Right cardiac atrium (tissue), 5 donors: ENCODE data around the gene ZCWPW2. TPM values are rescaled to one million over a fixed set of nuclear protein-coding genes. Genes with fewer than 3 reads are reported as not detected.

Experiments used
- ATAC-seq, 2 donors: fragments of 200-7000 bp; cut with Tn5 transposase; one replicate each; pipeline versions ENCODE4 v1.8.0 to v1.9.1; 2020; ENCODE audit warnings: moderate library complexity in 2 of 2, mild to moderate bottlenecking in 1 of 2
- DNase-seq, 3 donors: peaks; one replicate each; pipeline ENCODE4 v3.0.0-alpha.2; 2020
- H3K27ac ChIP-seq: one replicate; pipeline ENCODE4 v1.5.1; 2013; ENCODE audit warnings: mild to moderate bottlenecking, low read length, control low read depth, moderate library complexity
- H3K27me3 ChIP-seq: one replicate; pipeline ENCODE4 v1.6.1; 2013; ENCODE audit not compliant: control insufficient read depth, insufficient read depth
- H3K4me1 ChIP-seq: one replicate; pipeline ENCODE4 v1.6.1; 2013; ENCODE audit warnings: low read length; ENCODE audit not compliant: control insufficient read depth, insufficient read depth
- H3K4me3 ChIP-seq: one replicate; pipeline ENCODE4 v1.5.1; 2013; ENCODE audit warnings: low read length, control low read depth
- H3K9me3 ChIP-seq: one replicate; pipeline ENCODE4 v1.6.1; 2013; ENCODE audit warnings: low read length; ENCODE audit not compliant: control insufficient read depth
- WGBS: extraction: QIAGEN DNeasy Blood & Tissue Kit; methylation state at CpG from one replicate; pipeline ENCODE4 v1.1.7; 2013; 5-methylcytosine and 5-hydroxymethylcytosine counted together
- intact Hi-C, 4 donors: fragments of 100-400 bp; cut with DNase I; formaldehyde crosslinking; loops; one replicate each; pipeline versions ENCODE4 v1.11.0 to v1.14.0; 2022 to 2023
- polyA plus RNA-seq: library from polyadenylated mRNA; stranded (reverse); fragments of 200-250 nt; gene quantifications from one replicate; pipeline ENCODE4 v1.2.3, GENCODE V29; 2013
- total RNA-seq, 4 donors: library from RNA; stranded (reverse); fragmentation: NEBNext Ultra II Directional; extraction: Animal tissue kit (Norgen Biotek cat#: 25700); gene quantifications; one replicate each; pipeline ENCODE4 v1.2.1, GENCODE V29; 2021
- donor health status: healthy with polysubstance abuse.
- donor health status: DM: no; HTN: yes; CAD: no.
- donor health status: DM: no; HTN: no; CAD: no.
- donor health status: DM: no; HTN: yes; CAD: no; lungs with severe emphysema.
- donor health status: DM: yes; HTN: yes; CAD: no.

ZCWPW2 gene
- total and polyA plus RNA-seq, 5 donors = 2.4 to 4.0 (median 3.1) TPM

GRCh38 chr3:28502397-28502937 is 153.9 kb downstream of the ZCWPW2 start:
- DNase-seq (no peak), ATAC-seq (no peak)
- no peaks in the 10 kb centered on the region for H3K27me3 ChIP-seq
- no peaks in the 10 kb centered on the region for H3K9me3 ChIP-seq
- 76% methylated on average over 6 of the region's 6 CpGs for WGBS
- intact Hi-C loops = no loop called here
- H3K27ac ChIP-seq = no peak overlapping the region
- no peaks in the 10 kb centered on the region for H3K4me1 ChIP-seq
- H3K4me3 ChIP-seq = no peak overlapping the region

- Histone ChIP-seq H3K27ac (no peak overlapping the region), H3K4me1 (no peaks in the 10 kb centered on the region), H3K27me3 (no peaks in the 10 kb centered on the region), H3K9me3 (no peaks in the 10 kb centered on the region), H3K4me3 (no peak overlapping the region)
- 17% methylated on average over 1 of the region's 1 CpG for WGBS
- no peak for DNase-seq
- intact Hi-C loops = no loop called here
- no peak for ATAC-seq
Observed at GRCh38 chr3:28504976-28505375, 156.5 kb downstream of the ZCWPW2 start.

GRCh38 chr3:28521663-28522062 is 173.1 kb downstream of the ZCWPW2 start:
- H3K4me3 ChIP-seq = no peak overlapping the region
- intact Hi-C loops = no loop called here
- no peak overlapping the region for H3K27ac ChIP-seq
- ATAC-seq (no peak), DNase-seq (no peak)
- H3K27me3 ChIP-seq = no peaks in the 10 kb centered on the region
- no peaks in the 10 kb centered on the region for H3K4me1 ChIP-seq
- 90% methylated on average over 3 of the region's 3 CpGs for WGBS
- no peaks in the 10 kb centered on the region for H3K9me3 ChIP-seq

GRCh38 chr3:28542351-28542750 is 193.8 kb downstream of the ZCWPW2 start:
- H3K27ac ChIP-seq = no peak overlapping the region
- WGBS = 0% methylated on average over 1 of the region's 1 CpG
- DNase-seq (no peak), ATAC-seq (no peak)
- no peaks in the 10 kb centered on the region for H3K4me1 ChIP-seq
- no peaks in the 10 kb centered on the region for H3K9me3 ChIP-seq
- intact Hi-C loops = no loop called here
- H3K27me3 ChIP-seq = no peaks in the 10 kb centered on the region
- H3K4me3 ChIP-seq = no peak overlapping the region

GRCh38 chr3:28544236-28544635 is 195.7 kb downstream of the ZCWPW2 start:
- Histone ChIP-seq H3K4me1 (no peaks in the 10 kb centered on the region), H3K27me3 (no peaks in the 10 kb centered on the region), H3K27ac (no peak overlapping the region), H3K9me3 (no peaks in the 10 kb centered on the region), H3K4me3 (no peak overlapping the region)
- DNase-seq = no peak
- no peak for ATAC-seq
- intact Hi-C loops = no loop called here
- WGBS = 84% methylated on average over 3 of the region's 3 CpGs

- ATAC-seq = no peak
- Histone ChIP-seq H3K27me3 (no peaks in the 10 kb centered on the region), H3K4me1 (no peaks in the 10 kb centered on the region), H3K9me3 (no peaks in the 10 kb centered on the region), H3K4me3 (no peak overlapping the region), H3K27ac (no peak overlapping the region)
- no peak for DNase-seq
- 85% methylated on average over 1 of the region's 1 CpG for WGBS
- intact Hi-C loops = no loop called here
Observed at GRCh38 chr3:28544831-28545230, 196.3 kb downstream of the ZCWPW2 start.

GRCh38 chr3:28547677-28548076 is 199.2 kb downstream of the ZCWPW2 start:
- Histone ChIP-seq H3K4me3 (no peak overlapping the region), H3K27me3 (no peaks in the 10 kb centered on the region), H3K4me1 (no peaks in the 10 kb centered on the region), H3K27ac (no peak overlapping the region), H3K9me3 (no peaks in the 10 kb centered on the region)
- DNase-seq (no peak), ATAC-seq (no peak)
- intact Hi-C loops = no loop called here
- 91% methylated on average over 2 of the region's 2 CpGs for WGBS

- Histone ChIP-seq H3K27ac (no peak overlapping the region), H3K4me3 (no peak overlapping the region), H3K4me1 (no peaks in the 10 kb centered on the region), H3K9me3 (no peaks in the 10 kb centered on the region), H3K27me3 (no peaks in the 10 kb centered on the region)
- DNase-seq (no peak), ATAC-seq (no peak)
- intact Hi-C loops = no loop called here
- 63% methylated on average over 3 of the region's 3 CpGs for WGBS
Observed at GRCh38 chr3:28553175-28553574, 204.7 kb downstream of the ZCWPW2 start.

- 78% methylated on average over 1 of the region's 1 CpG for WGBS
- H3K27ac ChIP-seq = no peak overlapping the region
- no peaks in the 10 kb centered on the region for H3K9me3 ChIP-seq
- H3K4me1 ChIP-seq = no peaks in the 10 kb centered on the region
- ATAC-seq = no peak
- H3K27me3 ChIP-seq = no peaks in the 10 kb centered on the region
- no peak overlapping the region for H3K4me3 ChIP-seq
- no peak for DNase-seq
- intact Hi-C loops = no loop called here
Observed at GRCh38 chr3:28556195-28556594, 207.7 kb downstream of the ZCWPW2 start.

GRCh38 chr3:28564211-28564610 is 215.7 kb downstream of the ZCWPW2 start:
- DNase-seq (no peak), ATAC-seq (no peak)
- Histone ChIP-seq H3K27me3 (no peaks in the 10 kb centered on the region), H3K4me3 (no peak overlapping the region), H3K9me3 (no peaks in the 10 kb centered on the region), H3K4me1 (no peaks in the 10 kb centered on the region), H3K27ac (no peak overlapping the region)
- WGBS = 36% methylated on average over 1 of the region's 1 CpG
- intact Hi-C loops = no loop called here

- Histone ChIP-seq H3K9me3 (no peaks in the 10 kb centered on the region), H3K27ac (no peak overlapping the region), H3K4me1 (no peaks in the 10 kb centered on the region), H3K27me3 (no peaks in the 10 kb centered on the region), H3K4me3 (no peak overlapping the region)
- intact Hi-C loops = no loop called here
- DNase-seq (no peak), ATAC-seq (no peak)
- 75% methylated on average over 3 of the region's 3 CpGs for whole genome bisulfite sequencing
Observed at GRCh38 chr3:28569357-28569756, 220.8 kb downstream of the ZCWPW2 start.

- Histone ChIP-seq H3K27ac (no peak overlapping the region), H3K27me3 (no peaks in the 10 kb centered on the region), H3K9me3 (no peaks in the 10 kb centered on the region), H3K4me3 (no peak overlapping the region), H3K4me1 (peaks cover 2% of the 10 kb centered on the region)
- intact Hi-C loops = no loop called here
- ATAC-seq (no peak), DNase-seq (no peak)
- 82% methylated on average over 5 of the region's 5 CpGs for WGBS
Observed at GRCh38 chr3:28574036-28574435, 225.5 kb downstream of the ZCWPW2 start.
